Spleen (tissue), 11 donors: ENCODE results near the gene DPEP2. TPM values are rescaled to one million over a fixed set of nuclear protein-coding genes. Genes with fewer than 3 reads are reported as not detected.
A peak's percentile ranks its signal among the peaks of the same experiment; 100 is the strongest.

Experiments used
- DNase-seq: peaks from one replicate; pipeline ENCODE4 v3.0.0-alpha.2; 2020
- H3K27ac ChIP-seq, 8 donors: fragments of 200-600 bp; sonication (generic) in 7 of 8; 1 replicate in 4 of 8; 2 replicates in 4 of 8; pipeline versions ENCODE4 v1.5.0 to v1.8.0; 2016 to 2021; ENCODE audit warnings: inconsistent platforms in 4 of 8, mild to moderate bottlenecking in 4 of 8, moderate library complexity in 1 of 8
- H3K27me3 ChIP-seq, 7 donors: fragments of 200-600 bp; sonication (generic) in 6 of 7; replicated peaks in 1 of 7; 1 replicate in 4 of 7; 2 replicates in 3 of 7; pipeline versions ENCODE4 v1.5.0 to v1.8.0; 2016 to 2021; ENCODE audit warnings: inconsistent platforms in 3 of 7, mild to moderate bottlenecking in 1 of 7
- H3K36me3 ChIP-seq, 6 donors: fragments of 200-600 bp; sonication (generic) in 5 of 6; 1 replicate in 4 of 6; 2 replicates in 2 of 6; pipeline versions ENCODE4 v1.5.0 to v1.8.0; 2016 to 2021; ENCODE audit warnings: inconsistent platforms in 2 of 6
- H3K4me1 ChIP-seq, 6 donors: fragments of 200-600 bp; sonication (generic) in 5 of 6; 1 replicate in 3 of 6; 2 replicates in 3 of 6; pipeline versions ENCODE4 v1.5.0 to v1.8.0; 2016 to 2021; ENCODE audit warnings: inconsistent platforms in 3 of 6
- H3K4me3 ChIP-seq, 8 donors: fragments of 200-600 bp; sonication (generic) in 7 of 8; 1 replicate in 4 of 8; 2 replicates in 4 of 8; pipeline versions ENCODE4 v1.5.0 to v1.8.0; 2016 to 2021; ENCODE audit warnings: inconsistent platforms in 4 of 8, mild to moderate bottlenecking in 4 of 8, moderate library complexity in 2 of 8
- H3K9me3 ChIP-seq, 8 donors: fragments of 200-600 bp; sonication (generic) in 7 of 8; 1 replicate in 4 of 8; 2 replicates in 4 of 8; pipeline versions ENCODE4 v1.5.0 to v1.8.0; 2016 to 2021; ENCODE audit warnings: inconsistent platforms in 4 of 8
- CTCF ChIP-seq, 11 experiments: fragments of 200-600 bp in 7 of 11; fragments of 450-650 bp in 4 of 11; sonication (generic) in 4 of 11; IDR thresholded peaks in 8 of 11; conservative IDR thresholded peaks in 3 of 11; 1 replicate in 7 of 11; 2 replicates in 4 of 11; pipeline versions ENCODE4 v1.4.0 to v1.8.0; 2016 to 2021; ENCODE audit warnings: antibody characterized with exemption in 11 of 11, inconsistent platforms in 4 of 11, mild to moderate bottlenecking in 1 of 11
- POLR2A ChIP-seq, 3 donors: fragments of 450-650 bp; IDR thresholded peaks; one replicate each; pipeline ENCODE4 v1.5.1; 2017; ENCODE audit warnings: antibody characterized with exemption in 3 of 3, mild to moderate bottlenecking in 1 of 3
- POLR2AphosphoS5 ChIP-seq, 3 donors: sonication (generic); formaldehyde crosslinking; IDR thresholded peaks; one replicate each; pipeline ENCODE4 v1.5.1; 2017; ENCODE audit warnings: antibody characterized with exemption in 3 of 3
- WGBS, 5 donors: extraction: QIAGEN DNeasy Blood & Tissue Kit in 3 of 5; methylation state at CpG; one replicate each; pipeline versions ENCODE4 v1.1.5 to v1.1.7; 2013 to 2018; 5-methylcytosine and 5-hydroxymethylcytosine counted together
- intact Hi-C: fragments of 100-400 bp; cut with DNase I; formaldehyde crosslinking; loops from one replicate; pipeline ENCODE4 v1.15.0; 2023; ENCODE audit warnings: low total_unique reads
- polyA plus RNA-seq, 3 donors: library from polyadenylated mRNA; stranded (reverse); fragments of 200-250 nt; gene quantifications; one replicate each; pipeline ENCODE4 v1.2.1, GENCODE V29; 2013
- total RNA-seq, 7 donors: library from RNA; depleted of rRNA in 3 of 7; stranded (reverse); fragments of >200 nt in 3 of 7; fragmentation: NEBNext Ultra II Directional in 4 of 7; extraction: Animal tissue kit (Norgen Biotek cat#: 25700) in 4 of 7; gene quantifications; one replicate each; pipeline versions ENCODE4 v1.1.0 to v1.2.1, GENCODE V29; 2016 to 2021
- donor health status: healthy with polysubstance abuse.
- donor health status: DM: no; HTN: no; CAD: no; lungs with moderate emphysema.
- donor health status: DM: no; HTN: no; CAD: no.
- donor health status: Bipolar disorder and iron deficiency.
- donor health status: healthy.
- donor health status: DM: no; HTN: no; CAD: no.
- donor health status: DM: yes; HTN: yes; CAD: no.

DPEP2 gene
- total and polyA plus RNA-seq, 10 donors: 18.6 to 79.6 (median 29.3) TPM

- Histone ChIP-seq H3K27me3 (no peaks in the 10 kb centered on the region), H3K4me1 (peaks cover 25 to 49% (median 31%) of the 10 kb centered on the region in 6 donors), H3K36me3 (peaks cover 0 to 31% (median 3%) of the 10 kb centered on the region in 6 donors), H3K9me3 (no peaks in the 10 kb centered on the region), H3K27ac (peak overlapping the region; percentile 79 to 94 (median 89)), H3K4me3 (peak overlapping the region; percentile 91 to 100 (median 100))
- no peak for DNase-seq
- intact Hi-C loops: no loop called here
- no peak for TF ChIP-seq POLR2AphosphoS5 (IDR thresholded peaks at IDR 0.05)
- TF ChIP-seq CTCF (IDR thresholded peaks at IDR 0.05 in 8 of 11, conservative IDR thresholded peaks at IDR 0.05 in 3 of 11): no peak
- no peak for TF ChIP-seq POLR2A (IDR thresholded peaks at IDR 0.05)
- 4 to 21% (median 13%) methylated on average over 9 to 19 of the region's 19 CpGs for WGBS, 5 donors
These were observed 23.0 kb upstream of the DPEP2 start for GRCh38 chr16:68022278-68022727.

GRCh38 chr16:68021490-68021889 lies 22.2 kb upstream of the DPEP2 start:
- no peak for DNase-seq
- TF ChIP-seq POLR2A (IDR thresholded peaks at IDR 0.05): no peak
- intact Hi-C loops: no loop called here
- Histone ChIP-seq H3K27ac (no peak overlapping the region), H3K4me3 (peak overlapping the region in 2 of 8 donors; percentile 100), H3K27me3 (no peaks in the 10 kb centered on the region), H3K36me3 (peaks cover 0 to 23% (median 3%) of the 10 kb centered on the region in 6 donors), H3K4me1 (peaks cover 25 to 49% (median 31%) of the 10 kb centered on the region in 6 donors), H3K9me3 (no peaks in the 10 kb centered on the region)
- WGBS, 5 donors: 90 to 96% (median 93%) methylated on average over 9 to 10 of the region's 10 CpGs

- intact Hi-C loops: no loop called here
- WGBS, 5 donors: 85 to 90% (median 86%) methylated on average over 8 of the region's 8 CpGs
These were observed 19.9 kb upstream of the DPEP2 start for GRCh38 chr16:68019167-68019680.

GRCh38 chr16:68015681-68016080 lies 16.4 kb upstream of the DPEP2 start, which contains the start of gene DPEP2NB:
Gene DPEP2NB, minus strand, starts transcription at chr16:68015911. Its CDS starts 141 bp downstream, at chr16:68015770.
- no peak within 1 kb of the TSS for H3K4me3 ChIP-seq
- peaks cover 0 to 25% (median 9%) of the 10 kb centered on the region in 6 donors for H3K4me1 ChIP-seq
- no peaks in the 10 kb centered on the region for H3K27me3 ChIP-seq
- H3K9me3 ChIP-seq: no peaks in the 10 kb centered on the region
- H3K36me3 ChIP-seq: no peaks in the 10 kb centered on the region
- 86 to 91% (median 91%) methylated on average over 5 of the region's 5 CpGs for WGBS, 5 donors
- TF ChIP-seq POLR2A (IDR thresholded peaks at IDR 0.05) (no peak), CTCF (IDR thresholded peaks at IDR 0.05 in 8 of 11, conservative IDR thresholded peaks at IDR 0.05 in 3 of 11) (no peak), POLR2AphosphoS5 (IDR thresholded peaks at IDR 0.05) (no peak)
- DNase-seq: no peak
- H3K27ac ChIP-seq: peak within 1 kb of the TSS in 1 of 8 donors; percentile 90
- intact Hi-C loops: no loop called here

More at GRCh38 chr16:68019167-68019680, 19.9 kb upstream of the DPEP2 start:
- peaks cover 0 to 12% (median 3%) of the 10 kb centered on the region in 6 donors for H3K36me3 ChIP-seq
- no peak for DNase-seq
- TF ChIP-seq POLR2A (IDR thresholded peaks at IDR 0.05): no peak
- no peak for TF ChIP-seq POLR2AphosphoS5 (IDR thresholded peaks at IDR 0.05)
- TF ChIP-seq CTCF (IDR thresholded peaks at IDR 0.05 in 8 of 11, conservative IDR thresholded peaks at IDR 0.05 in 3 of 11): no peak
- H3K4me1 ChIP-seq: peaks cover 23 to 36% (median 28%) of the 10 kb centered on the region in 6 donors
- no peak overlapping the region for H3K27ac ChIP-seq
- no peaks in the 10 kb centered on the region for H3K9me3 ChIP-seq
- no peaks in the 10 kb centered on the region for H3K27me3 ChIP-seq
- H3K4me3 ChIP-seq: no peak overlapping the region
